Measurements from ENCODE around the gene FOXD4L6.
"Not testable (repeated sequence)": the region's sequence is repeated elsewhere in the genome, so short reads cannot be mapped to it uniquely, and the experiment has no call there.

FOXD4L6 gene
- 0 reads per million in 2 donors for total RNA-seq

DNA sequence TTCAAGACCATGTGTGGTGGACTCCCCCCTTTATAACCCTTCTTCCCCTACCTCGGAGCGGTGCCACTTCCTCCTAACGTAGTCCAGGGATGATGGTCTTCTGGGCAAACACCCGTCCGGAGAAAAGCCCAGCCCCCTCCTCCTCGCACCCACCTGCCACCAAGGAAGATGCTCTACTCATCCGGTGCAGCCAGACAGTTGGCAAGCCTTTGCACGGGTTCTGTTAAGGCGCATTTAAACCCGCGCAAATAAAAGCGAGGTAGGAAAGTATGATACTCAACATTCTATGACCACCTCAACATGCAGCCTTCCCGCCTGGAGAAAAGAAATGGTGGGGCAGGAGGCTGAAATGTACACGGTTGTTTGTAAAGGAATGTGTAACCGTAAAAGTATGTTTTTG lies at the start of gene FOXD4L6:
Gene FOXD4L6 (minus strand): TSS at position 101 of the 400 bp plus-strand sequence. CDS start 298 bp downstream, outside the sequence.
- not testable (repeated sequence) for DNase-seq

GRCh38 chr9:41174994-41175393 lies 46.5 kb upstream of the FOXD4L6 start:
- DNase-seq = not testable (repeated sequence)

- DNase-seq = not testable (repeated sequence)
Observed at GRCh38 chr9:41150116-41150515, 21.6 kb upstream of the FOXD4L6 start.

DNA sequence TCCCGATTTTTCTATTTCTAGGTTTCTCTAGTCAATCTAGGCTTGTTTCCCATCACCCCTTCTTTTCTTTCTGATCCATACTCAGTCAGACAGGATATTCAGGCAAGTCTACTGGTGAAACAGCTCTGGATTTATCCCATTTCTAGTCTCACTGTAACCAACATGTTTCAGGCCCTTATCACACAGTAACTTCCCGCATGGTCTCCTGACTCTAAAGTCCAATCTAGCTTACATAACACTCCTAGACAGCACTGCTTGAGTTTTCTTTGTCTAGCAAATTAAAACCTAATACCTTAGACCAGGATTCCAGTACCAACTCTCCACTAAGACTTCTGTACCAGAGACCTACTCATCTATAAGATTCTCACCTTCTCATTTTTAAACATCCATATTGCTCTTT lies 13.4 kb upstream of the FOXD4L6 start:
- DNase-seq = not testable (repeated sequence)

- not testable (repeated sequence) for DNase-seq
Observed at GRCh38 chr9:41126746-41127446, 1.6 kb downstream of the FOXD4L6 start.

GRCh38 chr9:41125936-41126335 lies 2.5 kb downstream of the FOXD4L6 start:
- DNase-seq = not testable (repeated sequence)

DNA sequence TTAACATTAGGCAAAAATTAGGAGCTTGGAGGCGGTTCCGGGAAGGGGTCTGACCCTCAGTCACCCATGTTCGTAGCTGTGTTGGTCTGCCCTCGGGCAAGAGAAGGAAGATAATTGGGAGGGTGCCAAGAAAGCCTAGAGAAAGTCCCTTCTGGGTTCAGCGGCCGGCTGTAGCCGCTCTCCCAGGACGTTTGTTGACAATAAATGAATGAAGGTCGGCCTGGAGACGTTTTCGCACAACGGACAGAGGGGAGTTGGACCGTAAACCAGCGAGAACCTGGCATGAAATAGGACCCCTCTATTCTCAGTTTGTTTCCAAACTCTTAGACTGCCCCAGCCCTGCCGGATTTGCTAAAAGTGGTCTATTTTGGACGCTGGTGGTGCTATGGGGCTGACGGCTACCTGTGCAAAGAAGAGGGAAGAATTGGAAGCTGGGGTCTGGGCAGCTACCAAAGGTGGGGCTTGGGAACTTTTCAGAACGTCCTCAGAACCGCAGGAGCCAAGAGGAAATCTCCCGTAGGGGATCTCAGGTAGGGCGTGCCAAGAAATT lies 3.3 kb downstream of the FOXD4L6 start:
- not testable (repeated sequence) for DNase-seq

GRCh38 chr9:41124250-41125108 lies 4.0 kb downstream of the FOXD4L6 start:
- DNase-seq = not testable (repeated sequence)

DNA sequence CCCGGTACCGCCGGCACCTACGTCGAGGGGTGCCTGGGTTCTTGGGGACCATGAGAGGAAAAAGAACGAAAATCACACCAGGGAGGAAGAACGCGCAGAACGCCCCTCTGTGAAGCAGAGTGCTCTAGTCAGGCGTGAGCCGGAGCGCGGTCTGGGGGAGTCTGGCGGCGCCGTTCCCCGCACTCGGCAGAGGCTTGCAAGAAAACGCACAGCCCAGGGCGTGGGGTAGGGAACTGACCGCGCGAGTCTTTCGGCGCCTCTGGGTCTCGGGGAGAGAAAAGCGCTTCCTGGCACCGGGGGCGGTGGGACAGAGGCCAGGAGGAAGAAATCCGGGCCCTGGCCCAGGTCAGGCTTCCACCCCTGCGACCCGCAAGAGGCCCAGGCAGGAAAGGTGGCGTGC lies 4.7 kb downstream of the FOXD4L6 start:
- DNase-seq = not testable (repeated sequence)

DNA sequence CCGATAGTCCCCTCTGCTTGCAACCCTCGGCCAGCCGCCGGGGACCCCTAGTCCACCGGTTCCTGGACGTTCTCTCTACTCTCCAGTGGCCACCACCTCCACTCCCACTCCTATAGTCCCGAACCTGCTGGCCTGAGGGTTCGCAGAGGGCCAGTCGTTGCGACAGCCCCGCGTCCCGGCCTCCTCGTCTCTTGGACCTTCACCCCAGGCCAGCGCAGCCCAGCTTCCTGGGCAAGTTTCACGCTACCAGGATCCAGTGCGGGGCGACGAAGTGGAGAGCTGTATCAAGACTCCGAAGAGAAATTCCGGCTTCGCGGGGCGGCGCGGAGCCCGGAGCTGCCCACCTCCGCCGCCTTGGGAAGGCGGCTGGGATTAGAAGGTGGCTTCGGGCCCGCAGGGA lies 5.1 kb downstream of the FOXD4L6 start:
- not testable (repeated sequence) for DNase-seq

DNA sequence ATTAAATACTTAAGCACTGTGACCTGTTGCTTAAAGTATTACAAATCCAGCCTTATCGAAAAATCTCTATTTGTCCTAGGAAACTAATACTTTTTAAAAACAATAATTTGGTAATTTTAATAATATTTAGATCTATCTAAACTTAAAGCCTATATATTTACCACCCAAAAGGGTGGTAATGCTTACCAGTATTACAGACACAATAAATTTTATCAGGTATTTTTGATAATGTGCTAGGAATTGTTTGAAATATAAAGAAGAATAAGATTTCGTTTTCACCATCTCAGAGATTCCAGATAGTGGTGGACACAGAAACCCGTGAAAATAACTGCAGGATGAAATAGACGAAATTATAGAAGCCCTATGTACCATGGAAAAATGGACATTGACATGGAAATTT lies 7.8 kb downstream of the FOXD4L6 start:
- DNase-seq = not testable (repeated sequence)

DNA sequence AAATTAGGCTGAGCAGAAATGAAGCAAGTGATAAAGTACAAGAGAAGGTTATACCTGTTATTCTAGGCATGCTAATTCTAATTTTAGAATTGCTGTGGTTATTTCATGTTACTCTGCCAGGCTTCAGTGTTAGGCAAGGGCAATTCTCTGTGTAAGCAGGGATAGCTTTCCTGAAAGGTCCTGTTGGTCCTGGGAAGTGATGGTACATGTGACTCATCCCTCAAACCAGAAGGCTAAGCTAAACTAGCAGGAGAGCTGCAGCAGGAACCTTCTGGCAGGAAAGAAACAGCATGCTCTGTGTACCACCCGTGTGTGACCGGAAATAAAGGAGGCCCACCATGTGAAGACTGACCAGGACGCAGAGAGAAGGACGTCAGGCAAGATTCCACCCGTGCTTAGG lies 8.8 kb downstream of the FOXD4L6 start:
- DNase-seq = not testable (repeated sequence)

DNA sequence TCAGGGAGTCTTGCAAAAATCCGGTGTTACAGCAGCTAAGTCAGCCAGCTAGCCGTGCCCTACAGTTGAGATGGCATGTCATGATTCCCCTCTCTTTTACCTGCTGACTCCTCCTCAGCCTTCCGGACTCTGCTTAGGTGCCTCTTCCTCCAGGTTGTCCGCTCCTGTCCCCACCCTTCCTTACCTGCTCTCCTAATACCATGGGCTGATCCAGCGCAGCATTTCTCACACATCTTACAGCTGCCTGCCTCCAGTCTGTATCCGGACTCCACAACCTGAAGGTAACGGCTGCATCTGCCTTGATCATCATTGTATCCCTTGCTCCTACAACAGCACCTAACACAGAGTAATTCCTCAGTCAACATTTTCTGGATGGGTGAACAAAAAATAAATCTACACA lies 9.2 kb downstream of the FOXD4L6 start:
- DNase-seq = not testable (repeated sequence)

DNA sequence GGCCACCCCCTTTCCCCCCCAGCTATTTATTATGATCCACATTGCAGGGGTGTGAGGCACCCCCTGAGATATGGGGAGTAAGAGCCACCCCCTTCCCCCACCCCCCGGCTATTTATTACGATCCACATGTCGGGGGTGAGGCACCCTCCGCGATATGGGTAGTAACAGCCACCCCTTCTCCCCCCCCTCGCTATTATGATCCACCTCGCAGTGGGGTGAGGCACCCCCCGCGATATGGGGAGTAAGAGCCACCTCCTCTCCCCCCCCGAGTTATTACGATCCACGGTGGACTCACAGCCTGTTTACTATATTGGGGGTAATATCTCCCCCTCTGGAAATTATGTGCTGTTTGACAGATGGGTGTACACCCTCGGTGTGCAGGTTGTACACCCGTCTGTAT lies 15.1 kb downstream of the FOXD4L6 start:
- DNase-seq = not testable (repeated sequence)

DNA sequence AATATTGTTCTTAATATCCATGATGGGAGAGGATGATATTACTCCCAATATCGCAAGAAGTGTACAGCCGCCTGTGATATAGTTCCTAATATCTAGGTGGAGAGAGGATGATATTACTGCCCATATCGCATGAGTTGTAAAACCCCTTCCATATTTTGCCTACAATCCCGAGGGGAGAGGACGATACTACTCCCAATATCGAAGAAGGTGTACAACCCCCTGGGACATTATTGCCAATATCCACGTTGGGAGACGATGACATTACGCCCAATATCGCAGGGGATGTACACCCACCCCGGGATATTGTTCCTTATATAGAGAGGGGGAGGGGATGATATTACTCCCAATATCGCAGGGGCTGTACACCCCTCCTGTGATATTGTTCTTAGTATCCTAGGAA lies 17.1 kb downstream of the FOXD4L6 start:
- DNase-seq = not testable (repeated sequence)

- DNase-seq = not testable (repeated sequence)
Observed at GRCh38 chr9:41110913-41111312, 17.6 kb downstream of the FOXD4L6 start.

DNA sequence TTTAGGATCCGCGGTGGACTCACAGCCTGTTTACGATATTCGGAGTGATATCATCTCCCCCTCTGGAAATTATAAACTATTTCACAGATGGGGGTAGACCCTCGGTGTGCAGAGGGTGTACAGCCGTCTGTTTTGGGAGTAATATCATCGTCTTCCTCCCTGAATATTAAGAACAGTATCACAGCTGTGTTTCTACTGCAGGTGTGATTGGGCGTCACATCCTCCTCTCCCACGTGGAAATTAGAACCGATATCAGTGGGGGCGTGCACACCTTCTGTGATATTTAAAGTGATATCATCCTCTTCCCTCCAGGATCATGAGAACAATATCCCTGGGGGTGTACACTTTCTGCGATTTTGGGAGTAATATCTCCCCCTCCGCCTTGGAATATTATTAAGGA lies 19.2 kb downstream of the FOXD4L6 start:
- DNase-seq = not testable (repeated sequence)

DNA sequence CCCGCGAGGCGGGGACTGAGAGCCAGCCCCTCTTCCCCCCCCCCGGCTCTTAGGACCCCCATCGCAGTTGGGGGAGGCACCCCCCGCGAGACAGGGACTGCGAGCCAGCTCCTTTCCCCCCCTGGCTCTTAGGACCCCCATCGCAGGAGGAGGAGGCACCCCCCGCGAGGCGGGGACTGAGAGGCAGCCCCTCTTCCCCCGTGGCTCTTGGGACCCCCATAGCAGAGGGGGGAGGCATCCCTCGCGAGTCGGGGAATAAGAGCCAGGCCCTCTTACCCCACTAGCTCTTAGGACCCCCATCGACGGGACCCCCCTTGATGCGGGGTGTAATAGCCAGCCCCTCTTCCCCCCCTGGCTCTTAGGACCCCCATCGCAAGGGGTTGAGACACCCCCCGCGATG lies 19.7 kb downstream of the FOXD4L6 start:
- not testable (repeated sequence) for DNase-seq

DNA sequence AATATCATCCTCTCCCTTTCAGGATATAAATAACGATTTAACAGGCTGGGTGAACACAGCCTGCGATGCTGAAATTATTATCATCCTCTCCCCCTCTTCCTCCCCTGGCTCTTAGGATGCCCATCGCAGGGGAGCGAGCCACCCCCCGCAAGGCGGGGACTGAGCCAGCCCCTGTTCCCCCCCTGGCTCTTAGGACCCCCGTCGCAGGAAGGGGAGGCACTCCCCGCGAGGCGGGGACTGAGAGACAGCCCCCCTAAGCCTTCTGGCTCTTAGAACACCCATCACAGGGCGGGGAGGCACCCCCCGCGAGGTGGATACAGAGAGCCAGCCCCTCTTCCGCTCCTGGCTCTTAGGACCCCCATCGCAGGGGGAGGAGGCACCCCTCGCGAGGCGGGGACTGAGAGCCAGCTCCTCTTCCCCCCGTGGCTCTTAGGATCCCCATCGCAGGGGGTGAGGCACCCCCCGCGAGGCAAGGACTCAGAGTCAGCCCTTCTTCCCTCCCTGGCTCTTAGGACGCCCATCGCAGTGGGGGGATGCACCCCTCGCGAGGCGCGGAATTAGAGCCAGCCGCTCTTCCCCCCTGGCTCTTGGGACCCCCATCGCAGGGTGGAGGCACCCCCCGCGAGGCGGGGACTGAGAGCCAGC lies 21.9 kb downstream of the FOXD4L6 start:
- not testable (repeated sequence) for DNase-seq

DNA sequence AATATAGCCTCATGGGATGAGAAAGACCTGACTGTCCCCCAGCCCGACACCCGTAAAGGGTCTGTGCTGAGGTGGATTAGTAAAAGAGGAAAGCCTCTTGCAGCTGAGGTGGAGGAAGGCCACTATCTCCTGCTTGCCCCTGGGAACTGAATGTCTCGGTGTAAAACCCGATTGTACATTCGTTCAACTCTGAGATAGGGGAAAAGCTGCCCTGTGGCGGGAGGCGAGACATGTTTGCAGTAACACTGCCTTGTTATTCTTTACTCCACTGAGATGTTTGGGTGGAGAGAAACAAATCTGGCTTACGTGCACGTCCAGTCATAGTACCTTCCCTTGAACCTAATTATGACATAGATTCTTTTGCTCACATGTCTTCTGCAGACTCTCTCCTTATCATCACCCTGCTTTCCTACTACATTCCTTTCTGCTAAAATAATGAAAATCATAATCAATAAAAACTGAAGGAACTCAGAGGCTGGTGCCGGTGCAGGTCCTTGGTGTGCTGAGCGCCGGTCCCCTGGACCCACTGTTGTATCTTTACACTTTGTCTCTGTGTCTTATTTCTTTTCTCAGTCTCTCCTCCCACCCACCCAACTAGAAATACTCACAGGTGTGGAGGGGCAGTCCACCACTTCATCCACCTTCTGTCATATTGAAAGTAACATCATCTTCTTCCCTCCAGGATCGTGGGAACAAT lies 22.8 kb downstream of the FOXD4L6 start:
- DNase-seq = not testable (repeated sequence)

- not testable (repeated sequence) for DNase-seq
Observed at GRCh38 chr9:41104542-41104941, 23.9 kb downstream of the FOXD4L6 start.

GRCh38 chr9:41100508-41100907 lies 28.0 kb downstream of the FOXD4L6 start:
- not testable (repeated sequence) for DNase-seq

All from T-helper 9 cell (primary cell).